Measurements from ENCODE around the gene WFDC10A.

DNA sequence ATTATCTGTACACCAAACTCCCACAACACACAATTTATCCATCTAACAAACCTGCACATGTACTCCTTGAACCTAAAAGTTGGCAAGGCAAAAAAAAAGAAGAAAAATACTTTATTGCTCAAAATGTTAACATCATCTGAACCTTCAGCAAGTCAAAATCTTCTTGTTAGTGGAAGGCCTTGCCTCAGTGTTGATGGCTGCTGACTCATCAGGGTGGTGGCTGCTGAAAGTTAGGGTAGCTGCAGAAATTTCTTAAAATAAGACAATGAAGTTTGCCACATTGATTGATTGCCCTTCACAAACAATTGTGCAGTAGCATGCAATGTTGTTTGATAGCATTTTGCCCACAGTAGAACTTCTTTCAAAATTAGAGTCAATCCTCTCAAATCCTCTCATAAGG, 43.2 kb downstream of the WFDC10A start:
- TF ChIP-seq, protein P1, sequence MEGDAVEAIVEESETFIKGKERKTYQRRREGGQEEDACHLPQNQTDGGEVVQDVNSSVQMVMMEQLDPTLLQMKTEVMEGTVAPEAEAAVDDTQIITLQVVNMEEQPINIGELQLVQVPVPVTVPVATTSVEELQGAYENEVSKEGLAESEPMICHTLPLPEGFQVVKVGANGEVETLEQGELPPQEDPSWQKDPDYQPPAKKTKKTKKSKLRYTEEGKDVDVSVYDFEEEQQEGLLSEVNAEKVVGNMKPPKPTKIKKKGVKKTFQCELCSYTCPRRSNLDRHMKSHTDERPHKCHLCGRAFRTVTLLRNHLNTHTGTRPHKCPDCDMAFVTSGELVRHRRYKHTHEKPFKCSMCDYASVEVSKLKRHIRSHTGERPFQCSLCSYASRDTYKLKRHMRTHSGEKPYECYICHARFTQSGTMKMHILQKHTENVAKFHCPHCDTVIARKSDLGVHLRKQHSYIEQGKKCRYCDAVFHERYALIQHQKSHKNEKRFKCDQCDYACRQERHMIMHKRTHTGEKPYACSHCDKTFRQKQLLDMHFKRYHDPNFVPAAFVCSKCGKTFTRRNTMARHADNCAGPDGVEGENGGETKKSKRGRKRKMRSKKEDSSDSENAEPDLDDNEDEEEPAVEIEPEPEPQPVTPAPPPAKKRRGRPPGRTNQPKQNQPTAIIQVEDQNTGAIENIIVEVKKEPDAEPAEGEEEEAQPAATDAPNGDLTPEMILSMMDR (conservative IDR thresholded peaks at IDR 0.05): no peak
- no peak for TF ChIP-seq EZH2 (IDR thresholded peaks at IDR 0.05; ENCODE audit: low read depth)
